GM21825 (cell line): ENCODE data around the gene CCRL2.
"Not testable (repeated sequence)": the region's sequence is repeated elsewhere in the genome, so short reads cannot be mapped to it uniquely, and the experiment has no call there.

Source experiments
- ATAC-seq: cut with Tn5 transposase; IDR thresholded peaks from one replicate; pipeline ENCODE4 v1.9.1; 2021; ENCODE audit warnings: mild to moderate bottlenecking, moderate library complexity; ENCODE audit not compliant: unreplicated experiment

Gene CCRL2

GRCh38 chr3:46401579-46401978 is 5.5 kb upstream of the CCRL2 start:
- no peak for ATAC-seq

DNA sequence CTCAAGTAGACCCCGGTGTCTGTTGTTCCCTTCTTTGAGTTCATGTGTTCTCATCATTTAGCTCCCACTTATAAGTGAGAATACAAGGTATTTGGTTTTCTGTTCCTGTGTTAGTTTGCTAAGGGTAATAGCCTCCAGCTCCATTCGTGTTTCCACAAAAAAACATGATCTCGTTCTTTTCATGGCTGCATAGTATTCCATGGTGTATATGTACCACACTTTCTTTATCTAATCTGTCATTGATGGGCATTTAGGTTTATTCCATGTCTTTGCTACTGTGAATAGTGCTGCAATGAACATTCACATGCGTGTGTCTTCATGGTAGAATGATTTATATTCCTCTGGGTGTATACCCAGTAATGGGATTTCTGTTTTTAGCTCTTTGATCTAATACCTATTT is 4.2 kb upstream of the CCRL2 start:
- ATAC-seq = not testable (repeated sequence)

DNA sequence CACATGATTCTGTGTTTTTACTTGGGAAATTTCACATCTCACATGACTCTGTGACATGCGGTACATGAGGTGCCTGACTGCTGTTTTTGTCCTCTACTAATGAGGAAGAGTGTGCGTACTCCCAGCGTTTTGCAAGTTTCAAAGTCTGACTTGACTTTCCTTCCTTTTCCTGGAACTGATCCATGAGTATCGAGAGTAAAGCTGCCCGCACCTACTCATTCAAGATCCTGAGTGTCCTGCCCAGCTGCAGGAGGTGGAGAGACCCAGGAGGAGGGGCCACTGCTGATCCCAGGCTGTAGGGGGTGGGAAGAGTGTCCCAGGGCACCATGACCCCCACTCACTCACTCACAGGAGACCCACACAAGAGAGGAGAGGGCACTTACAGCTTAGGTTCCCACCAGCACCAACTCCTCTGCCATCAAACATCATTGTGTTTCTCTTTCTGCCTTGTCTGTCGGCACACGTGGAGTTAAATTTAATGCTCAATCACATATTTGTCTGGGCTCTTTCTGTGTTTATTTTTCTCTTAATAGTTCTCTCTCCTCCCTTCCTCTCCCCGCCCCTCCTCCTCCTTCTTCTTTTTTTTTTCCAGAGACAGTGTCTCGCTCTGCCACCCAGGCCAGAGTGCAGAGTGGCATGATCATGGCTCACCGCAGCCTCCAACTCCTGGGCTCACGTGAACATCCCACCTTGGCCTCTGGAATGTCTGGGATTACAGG is 1.6 kb upstream of the CCRL2 start:
- ATAC-seq = no peak

DNA sequence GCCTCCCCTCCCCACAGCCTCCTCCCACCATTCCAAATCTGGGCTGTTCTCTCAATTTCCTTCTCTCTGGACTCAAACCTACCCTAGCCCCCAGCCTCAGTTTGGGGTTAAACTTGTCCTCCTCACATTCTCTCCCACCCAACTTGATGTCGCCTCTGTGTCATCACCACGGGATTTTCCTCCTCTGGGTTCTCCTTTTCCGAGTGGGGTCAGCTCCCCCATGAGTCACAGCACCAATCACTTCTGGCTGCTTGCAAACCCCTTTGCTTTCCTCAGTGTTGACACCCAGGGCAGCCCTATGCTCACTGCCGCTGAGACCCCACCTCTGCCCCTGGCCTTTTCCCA is 644 bp upstream of the CCRL2 start:
- no peak for ATAC-seq

DNA sequence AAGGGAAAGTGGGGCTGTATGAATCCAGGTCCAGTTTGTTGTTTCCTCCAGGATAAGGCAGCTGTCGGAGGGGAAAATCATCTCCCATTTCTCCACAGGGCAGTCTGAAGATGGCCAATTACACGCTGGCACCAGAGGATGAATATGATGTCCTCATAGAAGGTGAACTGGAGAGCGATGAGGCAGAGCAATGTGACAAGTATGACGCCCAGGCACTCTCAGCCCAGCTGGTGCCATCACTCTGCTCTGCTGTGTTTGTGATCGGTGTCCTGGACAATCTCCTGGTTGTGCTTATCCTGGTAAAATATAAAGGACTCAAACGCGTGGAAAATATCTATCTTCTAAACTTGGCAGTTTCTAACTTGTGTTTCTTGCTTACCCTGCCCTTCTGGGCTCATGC is 911 bp downstream of the CCRL2 start:
- ATAC-seq = no peak

DNA sequence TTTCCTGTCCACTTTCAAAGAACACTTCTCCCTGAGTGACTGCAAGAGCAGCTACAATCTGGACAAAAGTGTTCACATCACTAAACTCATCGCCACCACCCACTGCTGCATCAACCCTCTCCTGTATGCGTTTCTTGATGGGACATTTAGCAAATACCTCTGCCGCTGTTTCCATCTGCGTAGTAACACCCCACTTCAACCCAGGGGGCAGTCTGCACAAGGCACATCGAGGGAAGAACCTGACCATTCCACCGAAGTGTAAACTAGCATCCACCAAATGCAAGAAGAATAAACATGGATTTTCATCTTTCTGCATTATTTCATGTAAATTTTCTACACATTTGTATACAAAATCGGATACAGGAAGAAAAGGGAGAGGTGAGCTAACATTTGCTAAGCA is 1.8 kb downstream of the CCRL2 start:
- ATAC-seq = no peak

GRCh38 chr3:46409739-46410489 is 2.9 kb downstream of the CCRL2 start:
- ATAC-seq = no peak

GRCh38 chr3:46410669-46411068 is 3.6 kb downstream of the CCRL2 start:
- ATAC-seq = no peak

DNA sequence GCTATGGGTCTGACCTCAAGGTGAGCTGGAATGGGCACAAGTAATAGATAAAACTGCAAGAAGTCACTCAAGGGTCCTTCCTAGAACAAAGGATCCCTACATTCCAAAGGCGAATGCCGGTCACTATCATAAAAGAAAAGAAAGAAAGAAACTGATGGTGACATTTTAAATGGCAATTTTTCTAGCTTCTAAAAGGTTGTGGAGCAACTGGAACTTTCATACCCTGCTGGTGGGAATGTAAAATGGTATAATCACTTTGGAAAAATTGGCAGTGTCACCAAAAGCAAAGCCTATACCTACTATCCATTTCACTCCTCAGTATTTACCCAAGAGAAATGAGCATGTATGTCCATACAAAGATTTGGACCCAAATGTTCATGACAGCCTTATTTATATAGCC is 4.2 kb downstream of the CCRL2 start:
- ATAC-seq = no peak

- no peak for ATAC-seq
Measured at GRCh38 chr3:46412786-46413298, 5.8 kb downstream of the CCRL2 start.

- no peak for ATAC-seq
Measured at GRCh38 chr3:46413951-46414350, 6.9 kb downstream of the CCRL2 start.

- ATAC-seq = no peak
Measured at GRCh38 chr3:46414739-46415138, 7.7 kb downstream of the CCRL2 start.

DNA sequence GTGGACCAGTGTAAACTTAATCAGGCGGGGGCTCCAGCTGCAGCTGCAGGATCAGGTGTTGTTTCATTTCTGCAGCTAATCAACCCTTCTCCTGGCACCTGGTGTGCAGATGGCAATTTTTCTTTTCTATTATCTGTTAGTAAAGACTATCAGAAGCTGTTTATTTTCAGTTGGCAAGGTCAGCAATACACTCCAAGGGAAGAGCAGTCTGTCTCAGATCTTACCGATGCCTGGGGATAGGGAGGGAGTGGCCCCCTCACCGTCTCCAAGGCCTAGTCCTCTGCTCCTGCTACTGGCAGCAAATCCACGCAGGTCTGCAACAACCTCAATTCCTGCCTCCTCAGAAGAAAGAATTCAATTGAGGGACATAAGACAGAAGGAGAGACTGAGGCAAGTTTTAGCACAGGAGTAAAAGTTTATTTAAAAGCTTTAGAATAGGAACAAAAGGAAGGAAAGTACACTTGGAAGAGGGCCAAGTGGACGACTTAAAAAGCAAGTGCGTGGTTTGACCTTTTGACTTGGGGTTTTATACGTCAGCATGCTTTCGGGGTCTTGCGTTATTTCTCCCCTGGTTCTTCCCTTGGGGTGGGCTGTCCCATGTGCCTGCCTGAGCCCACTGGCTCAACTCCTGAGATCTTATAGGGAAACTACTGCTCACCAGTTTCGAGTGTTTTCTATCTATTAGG is 9.2 kb downstream of the CCRL2 start:
- no peak for ATAC-seq

DNA sequence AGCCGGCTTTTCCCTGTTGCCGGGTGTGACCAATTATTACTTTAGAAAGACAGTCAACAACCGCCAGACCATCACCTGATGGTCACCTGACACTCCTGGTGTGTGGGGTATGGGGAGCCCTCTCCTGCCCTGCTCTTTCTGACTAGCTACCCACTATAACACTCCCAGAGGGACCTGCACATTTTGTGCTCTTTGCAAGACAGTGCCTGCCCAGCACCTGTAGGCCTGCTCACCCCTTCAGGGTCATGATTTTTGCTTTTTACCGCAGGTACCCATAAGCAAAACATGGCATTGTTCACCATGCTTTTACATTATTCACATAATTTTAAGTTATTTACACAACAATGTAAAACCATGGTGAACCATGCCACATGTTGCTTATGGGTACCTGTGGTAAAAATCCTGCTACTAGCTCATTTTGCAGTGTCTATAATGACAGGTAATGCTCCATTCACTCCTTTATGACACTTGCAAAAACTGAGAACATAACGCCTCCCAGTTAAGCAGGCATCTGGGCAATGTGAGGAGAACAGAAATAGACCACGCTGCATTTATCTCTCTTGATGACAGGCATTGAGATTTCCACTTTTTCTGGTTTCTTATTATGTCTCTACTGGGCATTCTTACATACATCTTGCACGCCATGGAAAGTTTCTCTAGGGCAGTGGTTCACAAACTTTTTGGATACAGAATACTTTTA is 9.9 kb downstream of the CCRL2 start:
- no peak for ATAC-seq

DNA sequence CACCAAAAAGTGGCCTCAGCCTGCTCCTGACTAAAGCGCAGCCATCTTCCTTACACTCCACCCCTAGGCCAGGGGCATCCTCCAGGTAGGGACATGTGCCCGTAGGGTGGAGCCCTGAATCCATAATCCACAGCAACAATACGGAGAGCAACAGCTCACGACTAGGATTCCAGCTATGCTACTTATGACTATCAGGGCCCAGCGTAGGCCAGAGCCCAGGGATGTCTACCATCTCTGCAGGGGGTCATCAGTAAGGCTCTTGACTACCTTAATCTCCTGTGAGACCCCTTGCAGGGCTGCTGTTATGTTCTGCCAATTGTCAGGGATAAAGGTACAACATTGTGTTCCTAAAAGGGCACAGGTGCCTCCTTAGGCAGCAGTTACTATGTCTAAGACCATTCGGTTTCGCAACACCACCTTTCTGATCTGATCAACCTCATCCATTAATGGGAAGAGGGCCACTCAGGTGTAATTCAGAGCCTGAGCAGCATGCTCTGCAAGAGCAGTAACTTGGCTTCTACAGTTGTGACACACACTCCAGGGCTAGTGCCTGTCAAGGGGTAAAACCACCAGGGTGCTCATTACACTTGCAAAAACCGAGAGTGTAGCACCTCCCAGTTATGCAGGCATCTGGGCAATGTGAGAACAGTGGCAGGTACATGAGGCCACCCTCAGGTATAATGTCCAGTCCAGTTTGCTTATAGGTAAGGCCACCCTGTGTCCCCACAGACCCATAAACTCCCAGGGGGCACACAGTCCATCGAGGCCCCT is 11.0 kb downstream of the CCRL2 start:
- ATAC-seq = no peak

DNA sequence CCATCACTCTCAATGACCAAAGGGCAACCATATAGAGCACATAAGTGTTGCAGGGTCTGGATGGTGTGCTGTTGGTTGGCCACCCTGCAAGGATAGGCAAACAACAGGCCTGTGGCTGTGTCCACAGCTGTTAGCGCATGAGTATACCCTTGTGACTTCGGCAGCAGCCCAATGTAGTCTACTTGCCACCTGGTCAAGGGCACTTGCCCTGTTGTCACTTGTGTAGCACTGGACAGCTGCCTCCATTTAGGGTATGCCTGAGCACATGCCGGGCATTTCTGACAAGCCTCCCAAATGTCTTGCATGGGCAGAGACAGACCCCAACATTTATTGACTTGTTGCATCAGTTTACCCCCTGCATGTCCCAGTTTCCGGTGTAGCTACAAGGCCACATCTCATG is 12.8 kb downstream of the CCRL2 start:
- ATAC-seq = no peak

GRCh38 chr3:46420931-46421330 is 13.9 kb downstream of the CCRL2 start:
- ATAC-seq = no peak

DNA sequence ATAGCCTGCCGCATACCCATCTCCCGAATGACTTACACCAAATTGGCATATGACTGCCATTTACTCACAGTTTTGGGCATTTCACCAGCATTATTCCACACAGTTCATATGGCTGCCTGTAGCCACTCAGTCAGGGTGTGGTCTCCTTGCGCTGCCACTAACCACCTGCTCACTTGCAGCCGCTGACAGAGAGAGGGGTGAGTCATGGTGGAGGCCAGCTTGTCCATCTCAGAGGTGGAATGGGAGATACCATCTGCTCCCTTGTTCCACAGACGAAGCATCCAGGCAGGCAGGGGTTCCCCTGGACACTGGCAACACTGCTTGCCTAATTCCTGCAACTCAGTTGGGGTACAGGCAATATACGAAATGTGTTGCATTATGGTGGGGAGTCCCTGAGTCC is 15.6 kb downstream of the CCRL2 start:
- no peak for ATAC-seq

- no peak for ATAC-seq
Measured at GRCh38 chr3:46423588-46423987, 16.5 kb downstream of the CCRL2 start.

- ATAC-seq = not testable (repeated sequence)
Measured at GRCh38 chr3:46426476-46426875, 19.4 kb downstream of the CCRL2 start.

DNA sequence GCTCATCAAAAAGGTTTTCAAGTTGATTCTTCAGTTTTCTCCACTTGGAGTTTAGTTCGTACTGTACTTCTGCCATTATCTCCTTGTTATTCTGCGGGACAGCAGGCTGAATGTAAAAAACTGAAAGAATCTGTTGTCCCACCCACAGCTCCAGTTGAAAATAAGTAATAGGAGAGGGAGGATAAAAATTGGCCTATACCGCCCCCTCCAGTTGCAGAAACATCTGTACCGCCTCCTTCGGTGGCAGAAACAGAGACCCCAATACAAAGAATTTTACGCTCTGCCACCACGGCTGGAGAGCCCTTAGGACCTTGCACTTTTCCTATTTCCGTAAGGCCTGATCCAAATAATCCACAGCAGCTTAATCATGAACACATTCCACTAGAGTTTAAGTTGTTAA is 20.3 kb downstream of the CCRL2 start:
- ATAC-seq = not testable (repeated sequence)
